Heart left ventricle (tissue), 13 donors: ENCODE data around the gene IGSF8.

Experiments
- CTCF ChIP-seq, 12 donors: fragments of 200-600 bp; sonication (generic) in 4 of 12; IDR thresholded peaks; one replicate each; pipeline versions ENCODE4 v1.5.0 to v1.8.0; 2018 to 2022; ENCODE audit warnings: antibody characterized with exemption in 12 of 12, mild to moderate bottlenecking in 5 of 12
- POLR2A ChIP-seq, 2 donors: fragments of 450-650 bp; IDR thresholded peaks; one replicate each; pipeline ENCODE4 v1.6.1; 2017; ENCODE audit warnings: antibody characterized with exemption in 2 of 2, mild to moderate bottlenecking in 2 of 2, moderate library complexity in 2 of 2
- donor health status: ischemic (EF 13 %, LVEDD 7.1; RV severe dilation, severe dysfunction).
- donor health status: DM: no; HTN: yes; CAD: no.
- donor health status: DM: no; HTN: no; CAD: no.
- donor health status: ischemic (EF 25% LVEDD 6.9; RV normal size, moderate dysfunction).
- donor health status: ischemic (EF 25% LVEDD 5.7; RV mildly dilated, moderate dysfunction).
- donor health status: ischemic (EF 35%, LVEDD 5.7; RV mildly dilated, moderate dysfunction).
- donor health status: nonischemic (EF 11% LVEDD 7.7; RV severe dilation, severe dysfunction).
- donor health status: DM: yes; HTN: yes; CAD: no.
- donor health status: PGD.
- donor health status: ischemic (EF 29% LVEDD 5.4; RV normal size, mild dysfunction).
- donor health status: nonischemic (EF 23%, LVEDD 6.1; RV moderate dilation, normal function).

DNA sequence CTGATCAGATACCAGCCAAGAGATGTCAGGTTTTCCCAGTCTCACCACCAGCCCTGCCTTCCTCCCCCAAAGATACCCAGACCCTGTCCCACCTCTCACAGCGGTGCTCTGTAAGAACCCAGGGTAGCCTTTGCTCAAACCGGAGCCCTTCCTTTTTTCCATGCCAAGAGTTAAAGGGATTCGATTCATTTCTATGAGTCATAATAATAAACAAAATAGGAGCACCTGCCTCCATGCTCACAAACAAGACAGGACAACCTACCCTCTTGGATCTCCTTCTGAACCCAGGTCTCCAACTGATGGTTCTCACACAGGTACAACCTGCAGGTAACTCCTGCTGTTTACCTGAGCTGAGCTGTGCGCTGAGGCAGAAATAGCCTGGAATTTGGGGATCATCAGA lies 11.3 kb upstream of the IGSF8 start:
- TF ChIP-seq CTCF (IDR thresholded peaks at IDR 0.05) (no peak), POLR2A (IDR thresholded peaks at IDR 0.05) (no peak)
